Gastrocnemius medialis (tissue), 4 donors: ENCODE results near the gene PRRX1. TPM values are rescaled to one million over a fixed set of nuclear protein-coding genes. Genes with fewer than 3 reads are reported as not detected.

Experiments
- ATAC-seq, 2 donors: fragments of 150-250 bp; one replicate each; pipeline ENCODE4 v1.9.1; 2016
- DNase-seq, 2 donors: peaks; one replicate each; pipeline ENCODE4 v3.0.0-alpha.2; 2019
- H3K27ac ChIP-seq, 4 donors: fragments of 200-600 bp; sonication (generic); 1 replicate in 1 of 4; 2 replicates in 3 of 4; pipeline ENCODE4 v1.5.1; 2016 to 2018; ENCODE audit warnings: mild to moderate bottlenecking in 2 of 4, moderate library complexity in 1 of 4
- H3K27me3 ChIP-seq, 3 donors: fragments of 200-600 bp; sonication (generic) in 2 of 3; 1 replicate in 1 of 3; 2 replicates in 2 of 3; pipeline versions ENCODE4 v1.5.1 to v1.6.0; 2016 to 2019; ENCODE audit warnings: mild to moderate bottlenecking in 1 of 3, moderate library complexity in 1 of 3
- H3K36me3 ChIP-seq, 2 donors: fragments of 200-600 bp; sonication (generic) in 1 of 2; one replicate each; pipeline ENCODE4 v1.5.1; 2017 to 2018
- H3K4me1 ChIP-seq, 2 donors: fragments of 200-600 bp; sonication (generic) in 1 of 2; one replicate each; pipeline ENCODE4 v1.5.1; 2016 to 2017; ENCODE audit warnings: mild to moderate bottlenecking in 2 of 2
- H3K4me3 ChIP-seq, 4 donors: fragments of 200-600 bp; sonication (generic) in 3 of 4; 1 replicate in 1 of 4; 2 replicates in 3 of 4; pipeline ENCODE4 v1.5.1; 2016 to 2019; ENCODE audit warnings: mild to moderate bottlenecking in 2 of 4
- H3K9me3 ChIP-seq, 3 donors: fragments of 200-600 bp; sonication (generic) in 2 of 3; 1 replicate in 1 of 3; 2 replicates in 2 of 3; pipeline ENCODE4 v1.5.1; 2016 to 2019
- CTCF ChIP-seq, 5 experiments: fragments of 450-650 bp in 3 of 5; fragments of 200-600 bp in 2 of 5; sonication (generic) in 2 of 5; IDR thresholded peaks in 4 of 5; conservative IDR thresholded peaks in 1 of 5; 1 replicate in 4 of 5; 2 replicates in 1 of 5; pipeline ENCODE4 v1.5.1; 2016 to 2019; ENCODE audit warnings: antibody characterized with exemption in 5 of 5, mild to moderate bottlenecking in 3 of 5, moderate library complexity in 3 of 5
- POLR2A ChIP-seq, 2 donors: fragments of 450-650 bp; IDR thresholded peaks; one replicate each; pipeline ENCODE4 v1.6.1; 2017; ENCODE audit warnings: antibody characterized with exemption in 2 of 2, mild to moderate bottlenecking in 2 of 2, moderate library complexity in 2 of 2
- in situ Hi-C, 4 donors: fragments of 200-750 bp; cut with MboI; loops; one replicate each; pipeline versions ENCODE4 v1.15.0 to v1.8.0; 2017; ENCODE audit warnings: low sequenced_read_pairs in 4 of 4
- intact Hi-C: fragments of 100-400 bp; cut with DNase I; formaldehyde crosslinking; loops from one replicate; pipeline ENCODE4 v1.15.1; 2023; ENCODE audit warnings: low total_unique reads
- total RNA-seq, 4 donors: library from RNA; depleted of rRNA; stranded (reverse); fragments of >200 nt; gene quantifications; one replicate each; pipeline versions ENCODE4 v1.1.0 to v1.2.3, GENCODE V29; 2016

PRRX1 gene
- total RNA-seq, 4 donors from 2014 or later = 35.3 to 120 (median 64.3) TPM

GRCh38 chr1:170723518-170723917, 59.6 kb downstream of the PRRX1 start:
- no peaks in the 10 kb centered on the region for H3K9me3 ChIP-seq
- no peak for ATAC-seq
- no peaks in the 10 kb centered on the region for H3K27me3 ChIP-seq
- intact Hi-C loops = no loop called here
- H3K36me3 ChIP-seq = peaks cover 0 to 49% of the 10 kb centered on the region in 2 donors
- peak overlapping the region in 2 of 4 donors; percentile 14 to 32 for H3K27ac ChIP-seq
- DNase-seq = no peak
- in situ Hi-C loops = no loop called here
- TF ChIP-seq POLR2A (IDR thresholded peaks at IDR 0.05) (no peak), CTCF (IDR thresholded peaks at IDR 0.05 in 4 of 5, conservative IDR thresholded peaks at IDR 0.05 in 1 of 5) (no peak)
- peaks cover 14 to 17% of the 10 kb centered on the region in 2 donors for H3K4me1 ChIP-seq
- H3K4me3 ChIP-seq = no peak overlapping the region

GRCh38 chr1:170725326-170725725, 61.4 kb downstream of the PRRX1 start:
- in situ Hi-C loops (loop anchor here in 1 of 4 donors (25.0 kb wide), 1 partner anchor 1238 kb away; the partner anchor contains the start of gene SLC19A2), intact Hi-C loops (loop anchor here (5.0 kb wide), 1 partner anchor 833 kb away; the partner anchor contains the start of gene SCYL3)
- no peaks in the 10 kb centered on the region for H3K27me3 ChIP-seq
- H3K4me1 ChIP-seq = peaks cover 28 to 31% of the 10 kb centered on the region in 2 donors
- peak overlapping the region; percentile 85 to 95 (median 90) for H3K27ac ChIP-seq
- H3K9me3 ChIP-seq = no peaks in the 10 kb centered on the region
- peaks cover 0 to 40% of the 10 kb centered on the region in 2 donors for H3K36me3 ChIP-seq
- no peak for DNase-seq
- ATAC-seq = no peak
- no peak overlapping the region for H3K4me3 ChIP-seq
- no peak for TF ChIP-seq POLR2A (IDR thresholded peaks at IDR 0.05)
- TF ChIP-seq CTCF (IDR thresholded peaks at IDR 0.05 in 4 of 5, conservative IDR thresholded peaks at IDR 0.05 in 1 of 5) = no peak

GRCh38 chr1:170727963-170728362, 64.0 kb downstream of the PRRX1 start:
- H3K9me3 ChIP-seq = no peaks in the 10 kb centered on the region
- DNase-seq (no peak), ATAC-seq (no peak)
- TF ChIP-seq CTCF (IDR thresholded peaks at IDR 0.05 in 4 of 5, conservative IDR thresholded peaks at IDR 0.05 in 1 of 5) (no peak), POLR2A (IDR thresholded peaks at IDR 0.05) (no peak)
- H3K27ac ChIP-seq = peak overlapping the region; percentile 85 to 95 (median 90)
- H3K4me3 ChIP-seq = no peak overlapping the region
- intact Hi-C loops (loop anchor here (2.0 to 5.0 kb wide), 2 partner anchors 31 to 836 kb away; partner anchors contain the start of gene SCYL3), in situ Hi-C loops (loop anchor here in 1 of 4 donors (25.0 kb wide), 1 partner anchor 1241 kb away; the partner anchor contains the start of gene SLC19A2)
- H3K27me3 ChIP-seq = no peaks in the 10 kb centered on the region
- H3K36me3 ChIP-seq = peaks cover 0 to 15% of the 10 kb centered on the region in 2 donors
- peaks cover 55 to 57% of the 10 kb centered on the region in 2 donors for H3K4me1 ChIP-seq

- DNase-seq (peak; percentile 87 to 89), ATAC-seq (peak; percentile 91 to 92)
- no peak for TF ChIP-seq CTCF (IDR thresholded peaks at IDR 0.05 in 4 of 5, conservative IDR thresholded peaks at IDR 0.05 in 1 of 5)
- TF ChIP-seq POLR2A (IDR thresholded peaks at IDR 0.05) = peak; percentile 25 to 65
- no peaks in the 10 kb centered on the region for H3K27me3 ChIP-seq
- H3K36me3 ChIP-seq = peaks cover 0 to 2% of the 10 kb centered on the region in 2 donors
- in situ Hi-C loops = loop anchor here in 1 of 4 donors (25.0 kb wide), 1 partner anchor 1242 kb away; the partner anchor contains the start of gene SLC19A2
- intact Hi-C loops = loop anchor here (2.0 to 10.0 kb wide), 3 partner anchors 33 to 1245 kb away; partner anchors contain the start of genes SCYL3 and SLC19A2
- peaks cover 63 to 69% of the 10 kb centered on the region in 2 donors for H3K4me1 ChIP-seq
- H3K9me3 ChIP-seq = no peaks in the 10 kb centered on the region
- H3K27ac ChIP-seq = peak overlapping the region; percentile 85 to 95 (median 90)
- H3K4me3 ChIP-seq = peak overlapping the region; percentile 21 to 37 (median 30)
Observed at GRCh38 chr1:170729225-170730002, 65.5 kb downstream of the PRRX1 start.
